HEK293T (cell line): ENCODE data around the gene PILRA.
"Not testable (repeated sequence)": the region's sequence is repeated elsewhere in the genome, so short reads cannot be mapped to it uniquely, and the experiment has no call there.

Experiments
- CTCF ChIA-PET: fragments of 350-600 bp; formaldehyde crosslinking; extraction: SDS; loops from one replicate; lab custom pipeline; 2021; ENCODE audit warnings: antibody characterized with exemption, inconsistent platforms; lab: Yijun Ruan, JAX
- POLR2A ChIA-PET: fragments of 350-600 bp; formaldehyde crosslinking; extraction: SDS; loops from one replicate; lab custom pipeline; 2020; ENCODE audit warnings: antibody characterized with exemption, inconsistent platforms; lab: Yijun Ruan, JAX
- DNase-seq: peaks from one replicate; pipeline ENCODE4 v3.0.0; 2012; ENCODE audit warnings: mixed read lengths; ENCODE audit errors: extremely low spot score
- ARNT ChIP-seq: fragments of 450-650 bp; IDR thresholded peaks from 2 replicates; pipeline ENCODE4 v1.6.1; 2017; ENCODE audit warnings: mild to moderate bottlenecking
- BHLHE40 ChIP-seq: fragments of 450-650 bp; IDR thresholded peaks from 2 replicates; pipeline ENCODE4 v1.6.1; 2016; ENCODE audit warnings: mild to moderate bottlenecking, moderate library complexity, borderline replicate concordance
- CTBP1 ChIP-seq: fragments of 450-650 bp; IDR thresholded peaks from 2 replicates; pipeline ENCODE4 v1.6.1; 2016; ENCODE audit warnings: borderline replicate concordance
- ELF4 ChIP-seq: fragments of 450-650 bp; IDR thresholded peaks from 2 replicates; pipeline ENCODE4 v1.6.1; 2017; ENCODE audit warnings: antibody characterized with exemption
- FOXA1 ChIP-seq: fragments of 450-650 bp; IDR thresholded peaks from 2 replicates; pipeline ENCODE4 v1.6.1; 2016; ENCODE audit warnings: mild to moderate bottlenecking
- FOXK2 ChIP-seq: fragments of 450-650 bp; IDR thresholded peaks from 2 replicates; pipeline ENCODE4 v1.6.1; 2016; ENCODE audit warnings: mild to moderate bottlenecking
- FOXM1 ChIP-seq: fragments of 450-650 bp; IDR thresholded peaks from 2 replicates; pipeline ENCODE4 v1.6.1; 2017; ENCODE audit warnings: mild to moderate bottlenecking, borderline replicate concordance
- HDGF ChIP-seq: fragments of 450-650 bp; IDR thresholded peaks from 2 replicates; pipeline ENCODE4 v1.6.1; 2017; ENCODE audit warnings: antibody characterized with exemption, borderline replicate concordance
- L3MBTL2 ChIP-seq: fragments of 450-650 bp; conservative IDR thresholded peaks from 2 replicates; pipeline ENCODE4 v1.6.1; 2016; ENCODE audit warnings: mild to moderate bottlenecking
- LEF1 ChIP-seq: fragments of 450-650 bp; IDR thresholded peaks from 2 replicates; pipeline ENCODE4 v1.6.1; 2017; ENCODE audit warnings: mild to moderate bottlenecking, borderline replicate concordance
- NFRKB ChIP-seq: fragments of 450-650 bp; IDR thresholded peaks from 2 replicates; pipeline ENCODE4 v1.6.1; 2016; ENCODE audit warnings: mild to moderate bottlenecking, moderate library complexity
- PKNOX1 ChIP-seq: fragments of 450-650 bp; IDR thresholded peaks from 2 replicates; pipeline ENCODE4 v1.6.1; 2016
- SP1 ChIP-seq: fragments of 450-650 bp; IDR thresholded peaks from 2 replicates; pipeline ENCODE4 v1.6.1; 2017
- SUZ12 ChIP-seq: fragments of 450-650 bp; IDR thresholded peaks from 2 replicates; pipeline ENCODE4 v1.6.1; 2016; ENCODE audit warnings: mild to moderate bottlenecking
- TARDBP ChIP-seq: fragments of 450-650 bp; IDR thresholded peaks from 2 replicates; pipeline ENCODE4 v1.6.1; 2016
- ZNF384 ChIP-seq: fragments of 450-650 bp; IDR thresholded peaks from 2 replicates; pipeline ENCODE4 v1.6.1; 2016

The PILRA gene

GRCh38 chr7:100370746-100371145, 2.5 kb upstream of the PILRA start:
- ChIA-PET POLR2A (no interaction called here), CTCF (no interaction called here)
- no peak for TF ChIP-seq NFRKB
- DNase-seq = no peak

GRCh38 chr7:100371561-100372171, 1.6 kb upstream of the PILRA start:
- TF ChIP-seq FOXK2 = no peak
- no peak for TF ChIP-seq L3MBTL2
- TF ChIP-seq PKNOX1 = no peak
- no peak for TF ChIP-seq BHLHE40
- no peak for TF ChIP-seq LEF1
- TF ChIP-seq HDGF = no peak
- no peak for TF ChIP-seq CTBP1
- TF ChIP-seq ZNF384 = no peak
- no peak for TF ChIP-seq ELF4
- no peak for TF ChIP-seq SUZ12
- no peak for TF ChIP-seq ARNT
- TF ChIP-seq FOXM1 = no peak
- TF ChIP-seq FOXA1 = no peak
- no peak for TF ChIP-seq TARDBP
- TF ChIP-seq NFRKB = no peak
- no peak for TF ChIP-seq SP1
- DNase-seq = no peak
- POLR2A ChIA-PET = no interaction called here
- CTCF ChIA-PET = interaction anchor here (0.8 kb wide), 1 partner anchor 36 kb away, joined by 3 read pairs; no protein-coding TSS in a partner anchor

- TF ChIP-seq ZNF384 = no peak
- TF ChIP-seq L3MBTL2 = no peak
- no peak for TF ChIP-seq CTBP1
- TF ChIP-seq SUZ12 = no peak
- no peak for TF ChIP-seq PKNOX1
- TF ChIP-seq FOXM1 = no peak
- TF ChIP-seq ELF4 = no peak
- no peak for TF ChIP-seq SP1
- no peak for TF ChIP-seq FOXK2
- no peak for TF ChIP-seq NFRKB
- no peak for TF ChIP-seq FOXA1
- no peak for TF ChIP-seq HDGF
- no peak for TF ChIP-seq BHLHE40
- no peak for TF ChIP-seq LEF1
- no peak for TF ChIP-seq TARDBP
- no peak for TF ChIP-seq ARNT
- DNase-seq = no peak
- CTCF ChIA-PET = interaction anchor here (0.8 kb wide), 1 partner anchor 35 kb away, joined by 3 read pairs; no protein-coding TSS in a partner anchor
- POLR2A ChIA-PET = no interaction called here
Observed at GRCh38 chr7:100372256-100372655, 1.0 kb upstream of the PILRA start.

GRCh38 chr7:100372694-100373093, 593 bp upstream of the PILRA start:
- ChIA-PET CTCF (no interaction called here), POLR2A (no interaction called here)

GRCh38 chr7:100373870-100374598, 747 bp downstream of the PILRA start:
- CTCF ChIA-PET = interaction anchor here (2.5 kb wide), 1 partner anchor 33 kb away, joined by 7 read pairs; no protein-coding TSS in a partner anchor
- DNase-seq, POLR2A ChIA-PET: not testable (repeated sequence)

More at GRCh38 chr7:100372694-100373093, 593 bp upstream of the PILRA start:
- TF ChIP-seq ARNT (no peak), TARDBP (no peak), L3MBTL2 (no peak), ZNF384 (no peak), PKNOX1 (no peak), HDGF (no peak), BHLHE40 (no peak), ELF4 (no peak), SP1 (no peak), SUZ12 (no peak), CTBP1 (no peak), FOXM1 (no peak), LEF1 (no peak), NFRKB (no peak), FOXK2 (no peak), FOXA1 (no peak)
- DNase-seq = no peak

- no peak for DNase-seq
- ChIA-PET POLR2A (no interaction called here), CTCF (interaction anchor here (2.5 kb wide), 1 partner anchor 33 kb away, joined by 7 read pairs; no protein-coding TSS in a partner anchor)
- no peak for TF ChIP-seq ELF4
- TF ChIP-seq FOXK2 = no peak
- TF ChIP-seq NFRKB = no peak
- TF ChIP-seq SUZ12 = no peak
- no peak for TF ChIP-seq BHLHE40
- TF ChIP-seq SP1 = no peak
- no peak for TF ChIP-seq ZNF384
- no peak for TF ChIP-seq LEF1
- TF ChIP-seq TARDBP = no peak
- no peak for TF ChIP-seq FOXM1
- no peak for TF ChIP-seq FOXA1
- no peak for TF ChIP-seq CTBP1
- no peak for TF ChIP-seq HDGF
- TF ChIP-seq PKNOX1 = no peak
- no peak for TF ChIP-seq ARNT
- no peak for TF ChIP-seq L3MBTL2
Observed at GRCh38 chr7:100374601-100375000, 1.3 kb downstream of the PILRA start.
